ACC112 (cell line): ENCODE measurements around the gene CDCA4.

Experiments
- H2AFZ ChIP-seq: fragments of 200-600 bp; sonication (generic); one replicate; pipeline ENCODE4 v1.6.0; 2017; ENCODE audit warnings: antibody characterized with exemption, low read length; ENCODE audit not compliant: unreplicated experiment
- H3K27ac ChIP-seq: fragments of 200-600 bp; sonication (generic); 2 replicates; pipeline ENCODE4 v1.5.1; 2014; ENCODE audit warnings: low read depth, mild to moderate bottlenecking, antibody characterized with exemption, low read length, moderate library complexity
- H3K27me3 ChIP-seq: fragments of 200-600 bp; sonication (generic); 2 replicates; pipeline ENCODE4 v1.6.1; 2014; ENCODE audit warnings: mild to moderate bottlenecking, antibody characterized with exemption, low read length, moderate library complexity, mixed read lengths; ENCODE audit not compliant: insufficient read depth
- H3K36me3 ChIP-seq: fragments of 200-600 bp; sonication (generic); 2 replicates; pipeline ENCODE4 v1.6.1; 2016; ENCODE audit warnings: mild to moderate bottlenecking, antibody characterized with exemption, low read length, moderate library complexity, mixed read lengths; ENCODE audit not compliant: insufficient read depth
- H3K4me1 ChIP-seq: fragments of 200-600 bp; sonication (generic); one replicate; pipeline ENCODE4 v1.6.1; 2016; ENCODE audit warnings: low read length, mixed read lengths; ENCODE audit not compliant: insufficient read depth, unreplicated experiment, control insufficient read depth
- H3K4me3 ChIP-seq: fragments of 200-600 bp; sonication (generic); 2 replicates; pipeline ENCODE4 v1.5.1; 2014; ENCODE audit warnings: mild to moderate bottlenecking, low read depth, low read length
- H3K79me2 ChIP-seq: fragments of 200-600 bp; sonication (generic); one replicate; pipeline ENCODE4 v1.6.0; 2016; ENCODE audit warnings: low read length; ENCODE audit not compliant: control insufficient read depth, unreplicated experiment, insufficient read depth

CDCA4 gene

GRCh38 chr14:104965561-104966231, 55.2 kb downstream of the CDCA4 start:
- Histone ChIP-seq H3K27me3 (no peaks in the 10 kb centered on the region), H3K4me1 (peaks cover 36% of the 10 kb centered on the region), H3K4me3 (no peak overlapping the region), H3K27ac (no peak overlapping the region), H2AFZ (no peak overlapping the region), H3K79me2 (peaks cover 11% of the 10 kb centered on the region), H3K36me3 (no peaks in the 10 kb centered on the region)

- Histone ChIP-seq H3K27ac (no peak overlapping the region), H3K27me3 (no peaks in the 10 kb centered on the region), H3K79me2 (peaks cover 3% of the 10 kb centered on the region), H2AFZ (no peak overlapping the region), H3K4me1 (peaks cover 24% of the 10 kb centered on the region), H3K4me3 (no peak overlapping the region), H3K36me3 (no peaks in the 10 kb centered on the region)
Measured at GRCh38 chr14:104964546-104964945, 56.3 kb downstream of the CDCA4 start.
